ENCODE measurements around the gene GPR132.

GRCh38 chr14:105015905-105016304 lies 49.3 kb downstream of the GPR132 start:
- TF ChIP-seq CTCF (IDR thresholded peaks at IDR 0.05; ENCODE audit: poor library complexity, severe bottlenecking): no peak
- no peak for TF ChIP-seq REST (IDR thresholded peaks at IDR 0.05; ENCODE audit: borderline replicate concordance)
- no peak for TF ChIP-seq MXI1 (conservative IDR thresholded peaks at IDR 0.05; ENCODE audit: poor library complexity, severe bottlenecking)
- no peak for TF ChIP-seq POLR2AphosphoS5 (IDR thresholded peaks at IDR 0.05)
- TF ChIP-seq TAF1 (IDR thresholded peaks at IDR 0.05; ENCODE audit: low read depth): no peak
- TF ChIP-seq RAD21 (conservative IDR thresholded peaks at IDR 0.05): no peak
- TF ChIP-seq EZH2 (IDR thresholded peaks at IDR 0.05; ENCODE audit: borderline replicate concordance, insufficient read depth, low read length, poor library complexity, severe bottlenecking): no peak
- TF ChIP-seq EP300 (conservative IDR thresholded peaks at IDR 0.05; ENCODE audit: poor library complexity, severe bottlenecking): no peak
